ENCODE results near the gene ZNF396. TPM values are rescaled to one million over a fixed set of nuclear protein-coding genes. Genes with fewer than 3 reads are reported as not detected.

ZNF396 gene
- total RNA-seq, result 1 to 10 TPM in 2 of 5 experiments, under 1 TPM in 3; 0.11 to 8.2 (median 0.54) TPM
- 1 to 10 TPM; 1.0 to 1.6 TPM for polyA plus RNA-seq
- total RNA-seq, result 1.7 reads per million, percentile 7 among the genes with 10 or more reads in this experiment

DNA sequence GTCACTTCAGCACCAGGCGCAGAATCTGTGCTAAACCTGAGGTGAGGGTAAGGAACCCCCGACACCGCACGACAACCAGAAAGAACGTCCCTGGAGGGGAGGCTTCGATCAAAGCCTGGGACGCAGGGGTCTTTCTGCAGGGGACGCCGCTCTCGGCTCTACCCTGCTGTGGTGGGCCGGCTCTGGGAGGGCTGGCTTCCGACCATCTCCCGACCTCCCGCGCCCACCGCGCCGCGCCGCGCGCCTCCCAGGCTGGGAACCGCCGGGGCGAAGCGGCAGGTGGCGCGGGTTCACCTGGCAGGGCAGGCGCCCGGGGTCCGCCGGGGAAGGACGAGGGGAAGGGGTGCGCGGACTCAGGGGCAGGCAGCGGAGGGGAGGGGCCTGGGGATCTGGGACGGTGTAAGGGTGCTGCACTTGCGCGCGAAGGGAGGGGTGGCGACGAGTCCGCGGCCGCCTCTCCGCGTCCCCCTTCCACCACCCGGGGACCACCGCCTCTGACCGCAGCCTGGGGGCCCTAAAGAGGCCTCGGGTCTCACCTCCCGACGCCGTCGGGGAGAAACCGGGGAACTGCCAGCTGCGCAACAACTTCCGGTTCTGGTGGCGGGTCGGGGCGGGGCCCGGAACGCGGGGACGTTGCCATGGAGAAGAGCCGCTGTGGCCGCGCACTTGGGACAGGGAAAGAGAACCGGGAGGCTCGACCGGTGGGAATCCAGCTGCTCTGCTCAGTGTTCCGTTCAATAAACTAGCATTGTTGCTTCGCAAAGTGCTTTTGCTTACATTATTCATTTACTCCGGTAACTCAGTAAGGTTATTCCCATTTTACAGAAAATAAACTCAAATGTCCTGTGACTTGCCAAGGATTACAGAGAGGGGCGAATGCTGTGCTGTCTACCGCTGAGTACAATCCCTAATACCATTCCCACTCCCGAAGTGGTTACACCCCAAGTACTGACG is at the start of gene ZNF396:
TSS of gene ZNF396 (minus strand) at position 596 of the 954 bp plus-strand sequence. CDS start 3,045 bp downstream, outside the sequence.
- ATAC-seq (peak; percentile 81), DNase-seq (peak; percentile 51 to 72 (median 58))
- H3K27ac ChIP-seq (ENCODE audit: low read depth, low read length), result peak within 1 kb of the TSS; percentile 55
- no peaks in the 10 kb centered on the region for H3K4me1 ChIP-seq (ENCODE audit: control insufficient read depth in 2 of 2, insufficient read depth in 2 of 2, low read length in 2 of 2)
- H3K27me3 ChIP-seq (ENCODE audit: control insufficient read depth in 2 of 2, insufficient read depth in 2 of 2, low read length in 2 of 2), result no peaks in the 10 kb centered on the region
- Mint-ChIP-seq H3K4me3 (peak within 1 kb of the TSS; percentile 80 to 92 (median 88)), H3K9me3 (no peaks in the 10 kb centered on the region), H3K27me3 (peaks cover 0 to 29% (median 0%) of the 10 kb centered on the region in 5 donors), H3K4me1 (peaks cover 3 to 12% (median 10%) of the 10 kb centered on the region in 7 donors), H3K36me3 (no peaks in the 10 kb centered on the region), H3K27ac (peak within 1 kb of the TSS; percentile 44 to 90 (median 74))
- H3K4me3 ChIP-seq (ENCODE audit: low read length), result peak within 1 kb of the TSS; percentile 75
- ChIA-PET CTCF (no interaction called here), POLR2A (interaction anchor here (0.6 to 1.0 kb wide), 4 partner anchors 121 to 752 kb away, joined by 3 to 4 read pairs (median 3); partner anchors contain the start of genes INO80C, SLC39A6 and ZNF397)
- intact Hi-C loops (cut with micrococcal nuclease), result loop anchor here (1.0 to 2.0 kb wide), 9 partner anchors 9 to 595 kb away; partner anchors contain the start of genes ZNF24 (in 2 of the 2), ZSCAN30 (in 2 of the 2), INO80C (in 1 of the 2) and MAPRE2 (in 1 of the 2)
- H3K36me3 ChIP-seq (ENCODE audit: control insufficient read depth in 2 of 3, insufficient read depth in 3 of 3, low read length in 3 of 3), result peaks cover 0 to 4% (median 0%) of the 10 kb centered on the region in 3 experiments
- H3K9me3 ChIP-seq (ENCODE audit: control insufficient read depth in 2 of 3, low read length in 3 of 3), result no peaks in the 10 kb centered on the region

DNA sequence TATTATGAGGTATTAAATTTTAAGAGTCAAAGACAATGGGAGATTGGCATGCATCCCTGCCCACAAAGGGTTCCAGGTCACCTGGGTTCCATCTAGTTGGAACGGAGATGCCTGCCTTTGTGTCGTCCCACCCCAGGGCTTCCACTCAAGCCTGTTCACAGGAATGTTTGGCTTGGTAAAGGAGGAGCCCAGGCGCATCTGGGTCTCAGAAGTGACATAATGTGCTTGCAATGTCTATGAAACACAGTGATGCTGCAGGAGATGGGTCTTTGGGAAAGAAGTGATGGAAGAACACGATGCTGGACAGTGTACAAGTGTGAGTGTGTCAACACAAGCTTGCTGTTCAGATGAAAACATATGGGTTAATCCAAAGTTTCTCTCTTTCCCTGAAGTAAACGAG is 49.6 kb upstream of the ZNF396 start:
- Mint-ChIP-seq H3K36me3 (no peaks in the 10 kb centered on the region), H3K4me3 (no peak overlapping the region), H3K9me3 (no peaks in the 10 kb centered on the region), H3K4me1 (no peaks in the 10 kb centered on the region), H3K27me3 (peaks cover 0 to 7% (median 0%) of the 10 kb centered on the region in 5 donors), H3K27ac (no peak overlapping the region)
- no peak overlapping the region for H3K4me3 ChIP-seq (ENCODE audit: low read length)
- no peaks in the 10 kb centered on the region for H3K36me3 ChIP-seq (ENCODE audit: control insufficient read depth in 2 of 3, insufficient read depth in 3 of 3, low read length in 3 of 3)
- no peak overlapping the region for H3K27ac ChIP-seq (ENCODE audit: low read depth, low read length)
- intact Hi-C loops (cut with micrococcal nuclease), result no loop called here
- no peaks in the 10 kb centered on the region for H3K27me3 ChIP-seq (ENCODE audit: control insufficient read depth in 2 of 2, insufficient read depth in 2 of 2, low read length in 2 of 2)
- DNase-seq, result no peak
- H3K4me1 ChIP-seq (ENCODE audit: control insufficient read depth in 2 of 2, insufficient read depth in 2 of 2, low read length in 2 of 2), result no peaks in the 10 kb centered on the region
- ATAC-seq, result no peak
- H3K9me3 ChIP-seq (ENCODE audit: control insufficient read depth in 2 of 3, low read length in 3 of 3), result no peaks in the 10 kb centered on the region
- ChIA-PET POLR2A (no interaction called here), CTCF (interaction anchor here (0.5 to 0.7 kb wide), 2 partner anchors 144 to 591 kb away, joined by 3 read pairs; no protein-coding TSS in a partner anchor)

DNA sequence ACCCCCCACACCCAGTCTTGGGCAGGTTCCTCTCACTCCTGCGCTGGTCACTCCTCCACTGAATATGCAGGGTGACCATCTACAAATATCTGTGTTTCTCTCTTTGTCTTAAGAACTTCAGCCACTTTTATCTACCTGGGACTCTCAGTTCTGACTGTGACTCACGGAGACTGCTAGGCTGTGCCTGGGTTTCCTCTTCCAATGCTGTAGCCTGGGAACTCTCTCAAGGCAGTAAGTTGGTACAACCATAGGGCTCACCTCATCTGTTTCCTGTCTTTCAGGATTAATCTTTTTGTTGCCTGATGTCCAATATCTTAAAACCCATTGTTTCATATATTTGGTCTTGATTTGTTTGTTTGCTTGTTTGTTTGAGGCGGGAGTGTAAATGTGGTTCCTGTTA is 47.2 kb upstream of the ZNF396 start:
- H3K36me3 Mint-ChIP-seq, result no peaks in the 10 kb centered on the region
- no peaks in the 10 kb centered on the region for H3K36me3 ChIP-seq (ENCODE audit: control insufficient read depth in 2 of 3, insufficient read depth in 3 of 3, low read length in 3 of 3)
- H3K4me3 ChIP-seq (ENCODE audit: low read length), result no peak overlapping the region
- intact Hi-C loops (cut with micrococcal nuclease), result no loop called here
- no peak overlapping the region for H3K27ac Mint-ChIP-seq
- H3K4me1 ChIP-seq (ENCODE audit: control insufficient read depth in 2 of 2, insufficient read depth in 2 of 2, low read length in 2 of 2), result no peaks in the 10 kb centered on the region
- no peaks in the 10 kb centered on the region for H3K9me3 ChIP-seq (ENCODE audit: control insufficient read depth in 2 of 3, low read length in 3 of 3)
- H3K27me3 ChIP-seq (ENCODE audit: control insufficient read depth in 2 of 2, insufficient read depth in 2 of 2, low read length in 2 of 2), result no peaks in the 10 kb centered on the region
- ChIA-PET CTCF (no interaction called here), POLR2A (no interaction called here)
- H3K9me3 Mint-ChIP-seq, result no peaks in the 10 kb centered on the region
- H3K27ac ChIP-seq (ENCODE audit: low read depth, low read length), result no peak overlapping the region
- peaks cover 0 to 7% (median 0%) of the 10 kb centered on the region in 5 donors for H3K27me3 Mint-ChIP-seq
- H3K4me3 Mint-ChIP-seq, result no peak overlapping the region
- ATAC-seq, result no peak
- no peak for DNase-seq
- no peaks in the 10 kb centered on the region for H3K4me1 Mint-ChIP-seq

DNA sequence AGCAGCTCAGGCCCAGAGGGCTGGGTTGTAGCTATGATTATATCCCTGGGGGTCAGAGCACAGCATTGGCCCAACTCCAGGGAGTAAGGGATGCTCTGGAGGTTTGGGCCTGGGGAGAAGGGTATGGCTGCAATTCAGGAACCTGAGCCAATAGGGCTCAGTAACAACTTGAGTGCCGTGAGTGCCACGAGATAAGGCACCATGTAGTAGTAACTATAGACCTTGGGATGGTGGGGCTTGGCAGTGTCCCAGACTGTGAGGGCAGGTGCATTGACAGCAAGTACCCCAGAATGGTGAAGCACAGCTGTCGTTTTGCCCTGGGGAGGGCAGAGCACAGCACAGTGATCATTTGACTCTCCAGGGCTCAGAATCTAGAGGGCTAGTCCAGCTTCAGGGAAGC is 45.1 kb upstream of the ZNF396 start:
- intact Hi-C loops (cut with micrococcal nuclease), result no loop called here

GRCh38 chr18:35418610-35419009 is 41.5 kb upstream of the ZNF396 start:
- no peak overlapping the region for H3K27ac ChIP-seq (ENCODE audit: low read depth, low read length)
- H3K9me3 Mint-ChIP-seq, result peaks cover 0 to 19% (median 12%) of the 10 kb centered on the region in 11 donors
- ATAC-seq (no peak), DNase-seq (no peak)
- no peaks in the 10 kb centered on the region for H3K36me3 ChIP-seq (ENCODE audit: control insufficient read depth in 2 of 3, insufficient read depth in 3 of 3, low read length in 3 of 3)
- no peak overlapping the region for H3K4me3 ChIP-seq (ENCODE audit: low read length)
- peaks cover 6 to 20% (median 15%) of the 10 kb centered on the region in 7 donors for H3K4me1 Mint-ChIP-seq
- intact Hi-C loops (cut with micrococcal nuclease), result no loop called here
- H3K9me3 ChIP-seq (ENCODE audit: control insufficient read depth in 2 of 3, low read length in 3 of 3), result no peaks in the 10 kb centered on the region
- no peak overlapping the region for H3K4me3 Mint-ChIP-seq
- POLR2A ChIA-PET, result no interaction called here
- CTCF ChIA-PET, result interaction anchor here (0.6 kb wide), 1 partner anchor 553 kb away, joined by 3 read pairs; no protein-coding TSS in a partner anchor
- H3K27me3 ChIP-seq (ENCODE audit: control insufficient read depth in 2 of 2, insufficient read depth in 2 of 2, low read length in 2 of 2), result no peaks in the 10 kb centered on the region
- H3K27me3 Mint-ChIP-seq, result peaks cover 0 to 4% (median 0%) of the 10 kb centered on the region in 5 donors
- H3K4me1 ChIP-seq (ENCODE audit: control insufficient read depth in 2 of 2, insufficient read depth in 2 of 2, low read length in 2 of 2), result no peaks in the 10 kb centered on the region
- no peak overlapping the region for H3K27ac Mint-ChIP-seq
- peaks cover 0 to 4% (median 0%) of the 10 kb centered on the region in 5 donors for H3K36me3 Mint-ChIP-seq

More for the DNA sequence above, 45.1 kb upstream of the ZNF396 start:
- Mint-ChIP-seq H3K4me1 (no peaks in the 10 kb centered on the region), H3K27ac (no peak overlapping the region), H3K27me3 (peaks cover 0 to 7% (median 2%) of the 10 kb centered on the region in 5 donors), H3K36me3 (peaks cover 0 to 2% (median 0%) of the 10 kb centered on the region in 5 donors), H3K9me3 (peaks cover 0 to 15% (median 9%) of the 10 kb centered on the region in 11 donors), H3K4me3 (no peak overlapping the region)
- Histone ChIP-seq H3K4me3 (ENCODE audit: low read length) (no peak overlapping the region), H3K27ac (ENCODE audit: low read depth, low read length) (no peak overlapping the region), H3K36me3 (ENCODE audit: control insufficient read depth in 2 of 3, insufficient read depth in 3 of 3, low read length in 3 of 3) (no peaks in the 10 kb centered on the region), H3K4me1 (ENCODE audit: control insufficient read depth in 2 of 2, insufficient read depth in 2 of 2, low read length in 2 of 2) (no peaks in the 10 kb centered on the region), H3K9me3 (ENCODE audit: control insufficient read depth in 2 of 3, low read length in 3 of 3) (no peaks in the 10 kb centered on the region), H3K27me3 (ENCODE audit: control insufficient read depth in 2 of 2, insufficient read depth in 2 of 2, low read length in 2 of 2) (no peaks in the 10 kb centered on the region)
- CTCF ChIA-PET, result no interaction called here
- POLR2A ChIA-PET, result no interaction called here
- DNase-seq, result no peak
- ATAC-seq, result no peak

- intact Hi-C loops (cut with micrococcal nuclease), result no loop called here
- no peak overlapping the region for H3K27ac ChIP-seq (ENCODE audit: low read depth, low read length)
- CTCF ChIA-PET, result interaction anchor here (0.7 kb wide), 1 partner anchor 251 kb away, joined by 3 read pairs; no protein-coding TSS in a partner anchor
- no peak overlapping the region for H3K27ac Mint-ChIP-seq
- H3K4me1 Mint-ChIP-seq, result peaks cover 13 to 31% (median 26%) of the 10 kb centered on the region in 7 donors
- ATAC-seq (no peak), DNase-seq (no peak)
- POLR2A ChIA-PET, result no interaction called here
- H3K9me3 ChIP-seq (ENCODE audit: control insufficient read depth in 2 of 3, low read length in 3 of 3), result no peaks in the 10 kb centered on the region
- H3K9me3 Mint-ChIP-seq, result peaks cover 0 to 19% (median 12%) of the 10 kb centered on the region in 11 donors
- no peak overlapping the region for H3K4me3 ChIP-seq (ENCODE audit: low read length)
- H3K27me3 Mint-ChIP-seq, result peaks cover 0 to 4% (median 0%) of the 10 kb centered on the region in 5 donors
- no peak overlapping the region for H3K4me3 Mint-ChIP-seq
- no peaks in the 10 kb centered on the region for H3K36me3 ChIP-seq (ENCODE audit: control insufficient read depth in 2 of 3, insufficient read depth in 3 of 3, low read length in 3 of 3)
- peaks cover 0 to 7% of the 10 kb centered on the region in 2 donors for H3K4me1 ChIP-seq (ENCODE audit: control insufficient read depth in 2 of 2, insufficient read depth in 2 of 2, low read length in 2 of 2)
- H3K36me3 Mint-ChIP-seq, result peaks cover 0 to 4% (median 0%) of the 10 kb centered on the region in 5 donors
- no peaks in the 10 kb centered on the region for H3K27me3 ChIP-seq (ENCODE audit: control insufficient read depth in 2 of 2, insufficient read depth in 2 of 2, low read length in 2 of 2)
Observed at GRCh38 chr18:35417223-35417622, 40.1 kb upstream of the ZNF396 start.

All from naive thymus-derived CD4-positive, alpha-beta T cell (primary cell).